HEK293 (cell line): Measurements from ENCODE around the gene UST.
A peak's percentile ranks its signal among the peaks of the same experiment; 100 is the strongest.

Experiments
- CTCF ChIA-PET: fragments of 350-600 bp; formaldehyde crosslinking; extraction: SDS; loops from one replicate; lab custom pipeline; 2021; ENCODE audit warnings: antibody characterized with exemption; lab: Yijun Ruan, JAX
- POLR2A ChIA-PET: fragments of 300-600 bp; formaldehyde crosslinking; extraction: SDS; loops from one replicate; lab custom pipeline; 2020; ENCODE audit warnings: antibody characterized with exemption, inconsistent platforms; lab: Yijun Ruan, JAX
- H3K27ac ChIP-seq: fragments of 200-500 bp; sonication (Bioruptor generic); 2 replicates; pipeline ENCODE4 v1.5.1; 2014; ENCODE audit warnings: low read depth, low read length, control low read depth, inconsistent platforms; ENCODE audit errors: extremely low read depth
- H3K36me3 ChIP-seq, 2 experiments: fragments of 200-500 bp in 1 of 2; sonication (Bioruptor generic) in 1 of 2; 1 replicate in 1 of 2; 2 replicates in 1 of 2; pipeline ENCODE4 v1.5.1; 2014 to 2017; ENCODE audit warnings: inconsistent platforms in 2 of 2, low read length in 2 of 2; ENCODE audit not compliant: control insufficient read depth in 2 of 2, insufficient read depth in 1 of 2
- H3K4me1 ChIP-seq: fragments of 200-500 bp; sonication (Bioruptor generic); 2 replicates; pipeline ENCODE4 v1.5.1; 2014; ENCODE audit warnings: mild to moderate bottlenecking, low read length, inconsistent platforms; ENCODE audit not compliant: control insufficient read depth, insufficient read depth
- H3K4me3 ChIP-seq: 2 replicates; pipeline ENCODE4 v1.5.1; 2011; ENCODE audit warnings: low read depth, mild to moderate bottlenecking, control low read depth, low read length, moderate library complexity
- H3K9me3 ChIP-seq: fragments of 200-500 bp; sonication (Bioruptor generic); 2 replicates; pipeline ENCODE4 v1.5.1; 2014; ENCODE audit warnings: low read depth, low read length, inconsistent platforms; ENCODE audit not compliant: control insufficient read depth, insufficient read depth
- GFI1B ChIP-seq: fragments of 450-650 bp; formaldehyde crosslinking; IDR thresholded peaks from 2 replicates; pipeline ENCODE4 v1.5.1; 2016; ENCODE audit warnings: missing biosample characterization, missing genetic modification characterization
- GLI2 ChIP-seq: fragments of 450-650 bp; formaldehyde crosslinking; IDR thresholded peaks from 2 replicates; pipeline ENCODE4; 2017; ENCODE audit warnings: missing biosample characterization, missing genetic modification characterization, low read depth, borderline replicate concordance
- KLF1 ChIP-seq: fragments of 450-650 bp; formaldehyde crosslinking; IDR thresholded peaks from 2 replicates; pipeline ENCODE4 v1.5.1; 2016; ENCODE audit warnings: missing biosample characterization, missing genetic modification characterization
- PRDM6 ChIP-seq: fragments of 450-650 bp; formaldehyde crosslinking; IDR thresholded peaks from 2 replicates; pipeline ENCODE4 v1.5.1; 2017; ENCODE audit warnings: missing biosample characterization, missing genetic modification characterization
- SCRT1 ChIP-seq: fragments of 450-650 bp; formaldehyde crosslinking; IDR thresholded peaks from 2 replicates; pipeline ENCODE4 v1.5.1; 2016; ENCODE audit warnings: missing biosample characterization, missing genetic modification characterization, borderline replicate concordance
- SCRT2 ChIP-seq: fragments of 450-650 bp; formaldehyde crosslinking; IDR thresholded peaks from 2 replicates; pipeline ENCODE4 v1.5.1; 2016; ENCODE audit warnings: missing biosample characterization, missing genetic modification characterization
- SP2 ChIP-seq: fragments of 450-650 bp; formaldehyde crosslinking; IDR thresholded peaks from 2 replicates; pipeline ENCODE4 v1.5.1; 2016; ENCODE audit warnings: missing biosample characterization, missing genetic modification characterization
- TRIM28 ChIP-seq: IDR thresholded peaks from 2 replicates; pipeline ENCODE4 v1.6.1; 2011; ENCODE audit warnings: low read length, control low read depth, borderline replicate concordance
- YY2 ChIP-seq: fragments of 450-650 bp; formaldehyde crosslinking; IDR thresholded peaks from 2 replicates; pipeline ENCODE4 v1.5.1; 2016; ENCODE audit warnings: missing biosample characterization, missing genetic modification characterization
- ZBTB10 ChIP-seq: fragments of 450-650 bp; formaldehyde crosslinking; IDR thresholded peaks from 2 replicates; pipeline ENCODE4 v1.5.1; 2016; ENCODE audit warnings: missing biosample characterization, missing genetic modification characterization
- ZFHX2 ChIP-seq: fragments of 450-650 bp; formaldehyde crosslinking; conservative IDR thresholded peaks from 2 replicates; pipeline ENCODE4 v1.5.1; 2016; ENCODE audit warnings: missing biosample characterization, missing genetic modification characterization
- ZFP37 ChIP-seq: fragments of 450-650 bp; formaldehyde crosslinking; IDR thresholded peaks from 2 replicates; pipeline ENCODE4 v1.5.1; 2016; ENCODE audit warnings: missing biosample characterization, missing genetic modification characterization
- ZNF2 ChIP-seq: fragments of 450-650 bp; formaldehyde crosslinking; IDR thresholded peaks from 2 replicates; pipeline ENCODE4 v1.5.1; 2016; ENCODE audit warnings: missing biosample characterization, missing genetic modification characterization
- ZNF214 ChIP-seq: fragments of 450-650 bp; formaldehyde crosslinking; IDR thresholded peaks from 2 replicates; pipeline ENCODE4 v1.5.1; 2017; ENCODE audit warnings: missing biosample characterization, mild to moderate bottlenecking, missing genetic modification characterization, borderline replicate concordance
- ZNF248 ChIP-seq: fragments of 450-650 bp; formaldehyde crosslinking; IDR thresholded peaks from 2 replicates; pipeline ENCODE4 v1.5.1; 2017; ENCODE audit warnings: missing biosample characterization, missing genetic modification characterization
- ZNF266 ChIP-seq: fragments of 450-650 bp; formaldehyde crosslinking; IDR thresholded peaks from 2 replicates; pipeline ENCODE4 v1.5.1; 2016; ENCODE audit warnings: missing biosample characterization, missing genetic modification characterization, low read depth
- ZNF274 ChIP-seq, 2 experiments: fragments of 200-500 bp in 1 of 2; fragments of 450-650 bp in 1 of 2; sonication (Bioruptor generic) in 1 of 2; formaldehyde crosslinking in 1 of 2; IDR thresholded peaks; 2 replicates each; pipeline versions ENCODE4 v1.5.1 to v1.6.1; 2014 to 2016; ENCODE audit warnings: borderline replicate concordance in 1 of 2, inconsistent platforms in 1 of 2, low read length in 1 of 2, missing biosample characterization in 1 of 2, missing genetic modification characterization in 1 of 2
- ZNF280D ChIP-seq: fragments of 450-650 bp; formaldehyde crosslinking; IDR thresholded peaks from 2 replicates; pipeline ENCODE4 v1.5.1; 2016; ENCODE audit warnings: missing biosample characterization, missing genetic modification characterization
- ZNF311 ChIP-seq: fragments of 450-650 bp; formaldehyde crosslinking; IDR thresholded peaks from 2 replicates; pipeline ENCODE4 v1.5.1; 2017; ENCODE audit warnings: missing biosample characterization, missing genetic modification characterization, borderline replicate concordance
- ZNF488 ChIP-seq: fragments of 450-650 bp; formaldehyde crosslinking; IDR thresholded peaks from 2 replicates; pipeline ENCODE4 v1.5.1; 2016; ENCODE audit warnings: missing biosample characterization, missing genetic modification characterization
- ZNF510 ChIP-seq: fragments of 450-650 bp; formaldehyde crosslinking; IDR thresholded peaks from 2 replicates; pipeline ENCODE4 v1.5.1; 2018; ENCODE audit warnings: mild to moderate bottlenecking, missing genetic modification characterization, missing biosample characterization; ENCODE audit not compliant: insufficient replicate concordance
- ZNF530 ChIP-seq: fragments of 450-650 bp; formaldehyde crosslinking; IDR thresholded peaks from 2 replicates; pipeline ENCODE4 v1.5.1; 2016; ENCODE audit warnings: low read depth, missing biosample characterization, missing genetic modification characterization
- ZNF561 ChIP-seq: fragments of 450-650 bp; IDR thresholded peaks from 2 replicates; pipeline ENCODE4 v1.5.1; 2018; ENCODE audit warnings: missing biosample characterization, missing genetic modification characterization, borderline replicate concordance
- ZNF623 ChIP-seq: fragments of 450-650 bp; formaldehyde crosslinking; IDR thresholded peaks from 2 replicates; pipeline ENCODE4 v1.5.1; 2016; ENCODE audit warnings: missing biosample characterization, missing genetic modification characterization
- ZNF629 ChIP-seq: fragments of 450-650 bp; formaldehyde crosslinking; IDR thresholded peaks from 2 replicates; pipeline ENCODE4 v1.5.1; 2017; ENCODE audit warnings: missing biosample characterization, missing genetic modification characterization
- ZNF677 ChIP-seq: fragments of 450-650 bp; IDR thresholded peaks from 2 replicates; pipeline ENCODE4 v1.5.0; 2018; ENCODE audit warnings: missing biosample characterization, mild to moderate bottlenecking, missing genetic modification characterization, moderate library complexity
- ZNF768 ChIP-seq: fragments of 450-650 bp; formaldehyde crosslinking; IDR thresholded peaks from 2 replicates; pipeline ENCODE4 v1.5.1; 2018; ENCODE audit warnings: missing biosample characterization, mild to moderate bottlenecking, missing genetic modification characterization

The UST gene

DNA sequence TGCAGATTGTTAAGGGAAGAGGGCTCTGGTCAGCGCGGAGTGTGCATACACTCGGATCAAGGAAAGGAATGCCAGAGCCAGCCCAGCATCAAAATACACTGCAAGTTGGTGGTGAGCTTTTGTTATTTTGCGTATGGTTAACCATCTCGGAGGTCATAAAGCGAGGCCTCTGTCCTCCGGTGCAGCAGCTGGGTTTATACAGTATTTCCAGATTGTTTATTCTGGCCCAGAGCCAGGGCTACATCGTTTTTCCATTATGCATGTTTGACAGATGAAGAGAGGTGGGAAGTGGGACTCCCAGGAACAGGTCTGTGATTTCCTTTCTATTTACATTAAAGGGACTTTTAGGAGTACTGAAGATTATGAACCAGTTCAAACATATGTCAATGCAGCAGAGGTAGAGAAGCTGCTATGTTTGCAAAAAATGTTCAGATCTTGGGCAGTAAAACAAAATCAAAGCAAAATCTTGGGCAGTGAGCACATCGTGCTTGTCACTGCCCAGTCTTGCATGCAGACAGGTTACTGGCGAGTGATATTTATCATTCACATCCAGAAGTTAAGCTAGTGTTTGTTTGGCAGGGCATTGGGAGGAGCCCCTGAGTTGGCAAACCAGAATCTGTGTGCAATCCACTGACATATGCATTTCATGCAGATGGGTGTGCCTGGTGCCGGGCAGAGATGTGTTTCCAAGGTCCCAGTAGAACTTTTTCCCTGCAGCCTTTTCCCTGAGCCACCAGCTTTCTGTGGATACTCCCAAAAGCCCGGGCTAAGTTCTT is 314.3 kb downstream of the UST start (continued):
- TF ChIP-seq ZNF214 (tag by site-specific recombination) (0 out of 2 replicates have a peak, but pooled peaks have one; percentile 24), ZNF280D (no peak), TRIM28 (peak; percentile 64), SCRT2 (tag by site-specific recombination) (no peak), ZNF530 (tag by site-specific recombination) (no peak), ZFHX2 (tag by site-specific recombination) (no peak), ZNF510 (tag by site-specific recombination) (no peak), PRDM6 (peak; percentile 79), SP2 (no peak), ZNF561 (tag by site-specific recombination) (peak; percentile 86), ZFP37 (tag by site-specific recombination) (no peak), GFI1B (tag by site-specific recombination) (peak; percentile 89; the same call in 1 of the 2 replicates), ZNF266 (no peak), ZNF623 (no peak), ZNF677 (tag by site-specific recombination) (0 out of 2 replicates have a peak, but pooled peaks have one; percentile 6), SCRT1 (tag by site-specific recombination) (no peak), ZNF768 (tag by site-specific recombination) (no peak), ZNF248 (no peak)

DNA sequence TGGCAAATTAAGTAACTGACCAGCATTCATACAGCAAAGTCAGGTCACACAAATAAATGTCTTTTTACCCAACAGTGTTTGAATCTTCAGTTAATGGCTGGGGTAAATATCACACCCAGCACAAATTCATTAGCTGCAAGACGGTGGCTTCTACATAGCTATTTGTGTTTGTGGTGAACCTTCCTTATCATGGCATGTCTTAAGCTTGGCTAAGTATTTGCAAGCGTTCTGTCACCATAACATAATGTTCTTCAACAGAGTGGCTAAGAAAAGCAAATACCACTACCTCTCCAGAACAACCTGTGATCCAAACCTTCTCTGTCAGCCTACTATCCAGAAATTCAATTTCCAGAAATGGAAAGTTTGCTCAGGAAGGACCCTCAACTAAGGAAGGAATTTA is 315.1 kb downstream of the UST start:
- H3K36me3 ChIP-seq: no peaks in the 10 kb centered on the region
- CTCF ChIA-PET: interaction anchor here (0.9 to 2.3 kb wide), 5 partner anchors 16 to 370 kb away, joined by 4 to 11 read pairs (median 7); no protein-coding TSS in a partner anchor
- no peaks in the 10 kb centered on the region for H3K9me3 ChIP-seq
- no peak overlapping the region for H3K27ac ChIP-seq
- POLR2A ChIA-PET: no interaction called here
- H3K4me3 ChIP-seq: no peak overlapping the region
- H3K4me1 ChIP-seq: peaks cover 35% of the 10 kb centered on the region
- TF ChIP-seq KLF1 (tag by site-specific recombination) (no peak), YY2 (tag by site-specific recombination) (no peak), ZBTB10 (tag by site-specific recombination) (no peak), ZNF274 (IDR thresholded peaks at IDR 0.05; ENCODE audit: low read length) (no peak), ZNF274 (tag by site-specific recombination; IDR thresholded peaks at IDR 0.05; ENCODE audit: borderline replicate concordance) (no peak), ZNF311 (no peak), ZNF488 (no peak), ZNF629 (tag by site-specific recombination) (no peak), GLI2 (no peak), ZNF2 (tag by site-specific recombination) (no peak)
